Stomach smooth muscle (tissue), 2 donors: ENCODE data around the gene MAGIX.
A peak's percentile ranks its signal among the peaks of the same experiment; 100 is the strongest.

Experiments used
- H3K27ac ChIP-seq: one replicate; pipeline ENCODE4 v1.7.0; 2013; ENCODE audit warnings: mild to moderate bottlenecking, low read length, inconsistent platforms
- H3K27me3 ChIP-seq, 2 donors: one replicate each; pipeline ENCODE4 v1.7.0; 2013; ENCODE audit warnings: low read length in 2 of 2; ENCODE audit not compliant: insufficient read depth in 2 of 2, control insufficient read depth in 1 of 2
- H3K36me3 ChIP-seq, 2 donors: one replicate each; pipeline ENCODE4 v1.7.0; 2013; ENCODE audit warnings: low read length in 2 of 2; ENCODE audit not compliant: control insufficient read depth in 2 of 2, insufficient read depth in 2 of 2
- H3K4me1 ChIP-seq: one replicate; pipeline ENCODE4 v1.7.0; 2013; ENCODE audit warnings: low read length; ENCODE audit not compliant: control insufficient read depth, insufficient read depth
- H3K4me3 ChIP-seq, 2 donors: one replicate each; pipeline ENCODE4 v1.7.0; 2013; ENCODE audit warnings: low read length in 2 of 2
- H3K9ac ChIP-seq, 2 donors: one replicate each; pipeline ENCODE4 v1.7.0; 2013; ENCODE audit warnings: low read length in 2 of 2, mild to moderate bottlenecking in 1 of 2
- H3K9me3 ChIP-seq, 2 donors: one replicate each; pipeline ENCODE4 v1.7.0; 2013; ENCODE audit warnings: low read length in 2 of 2; ENCODE audit not compliant: control insufficient read depth in 2 of 2
- donor health status: healthy.
- donor health status: Pancreatic carcinoma.

The MAGIX gene

GRCh38 chrX:49183701-49184281 lies 21.2 kb downstream of the MAGIX start:
- Histone ChIP-seq H3K27ac (no peak overlapping the region), H3K4me1 (peaks cover 22% of the 10 kb centered on the region), H3K9me3 (no peaks in the 10 kb centered on the region), H3K27me3 (peaks cover 0 to 2% of the 10 kb centered on the region in 2 donors), H3K9ac (no peak overlapping the region), H3K4me3 (peak overlapping the region in 1 of 2 donors; percentile 66), H3K36me3 (peaks cover 0 to 8% of the 10 kb centered on the region in 2 donors)

GRCh38 chrX:49184294-49185281 lies 22.0 kb downstream of the MAGIX start:
- H3K36me3 ChIP-seq: peaks cover 0 to 6% of the 10 kb centered on the region in 2 donors
- peak overlapping the region in 1 of 2 donors; percentile 29 for H3K9ac ChIP-seq
- H3K27ac ChIP-seq: peak overlapping the region; percentile 24
- H3K4me1 ChIP-seq: peaks cover 22% of the 10 kb centered on the region
- no peaks in the 10 kb centered on the region for H3K9me3 ChIP-seq
- H3K27me3 ChIP-seq: peaks cover 0 to 2% of the 10 kb centered on the region in 2 donors
- peak overlapping the region; percentile 31 to 66 for H3K4me3 ChIP-seq

- peak within 1 kb of the TSS; percentile 67 to 74 for H3K9ac ChIP-seq
- H3K27ac ChIP-seq: peak within 1 kb of the TSS; percentile 66
- H3K9me3 ChIP-seq: no peaks in the 10 kb centered on the region
- peak within 1 kb of the TSS; percentile 53 to 70 for H3K4me3 ChIP-seq
- peaks cover 0 to 2% of the 10 kb centered on the region in 2 donors for H3K27me3 ChIP-seq
- H3K36me3 ChIP-seq: peaks cover 0 to 6% of the 10 kb centered on the region in 2 donors
- H3K4me1 ChIP-seq: peaks cover 22% of the 10 kb centered on the region
Observed at GRCh38 chrX:49186125-49187027, 23.8 kb downstream of the MAGIX start, which contains the start of gene PRICKLE3. Gene PRICKLE3 (minus strand): TSS chrX:49186373. CDS start chrX:49186297, 76 bp downstream.

GRCh38 chrX:49187028-49187394 lies 24.5 kb downstream of the MAGIX start:
- H3K27ac ChIP-seq: no peak overlapping the region
- no peaks in the 10 kb centered on the region for H3K9me3 ChIP-seq
- no peak overlapping the region for H3K9ac ChIP-seq
- peaks cover 0 to 6% of the 10 kb centered on the region in 2 donors for H3K36me3 ChIP-seq
- peaks cover 22% of the 10 kb centered on the region for H3K4me1 ChIP-seq
- H3K27me3 ChIP-seq: peaks cover 0 to 2% of the 10 kb centered on the region in 2 donors
- no peak overlapping the region for H3K4me3 ChIP-seq

GRCh38 chrX:49187526-49187925 lies 25.0 kb downstream of the MAGIX start:
- peaks cover 22% of the 10 kb centered on the region for H3K4me1 ChIP-seq
- H3K9ac ChIP-seq: no peak overlapping the region
- no peak overlapping the region for H3K4me3 ChIP-seq
- H3K9me3 ChIP-seq: peaks cover 0 to under 1% of the 10 kb centered on the region in 2 donors
- H3K27me3 ChIP-seq: peaks cover 0 to 2% of the 10 kb centered on the region in 2 donors
- H3K36me3 ChIP-seq: peaks cover 0 to 2% of the 10 kb centered on the region in 2 donors
- no peak overlapping the region for H3K27ac ChIP-seq

GRCh38 chrX:49188468-49189076 lies 26.0 kb downstream of the MAGIX start:
- Histone ChIP-seq H3K9me3 (peaks cover 0 to 4% of the 10 kb centered on the region in 2 donors), H3K36me3 (no peaks in the 10 kb centered on the region), H3K9ac (no peak overlapping the region), H3K4me1 (peaks cover 21% of the 10 kb centered on the region), H3K4me3 (no peak overlapping the region), H3K27me3 (peaks cover 0 to 4% of the 10 kb centered on the region in 2 donors), H3K27ac (no peak overlapping the region)

- no peak overlapping the region for H3K4me3 ChIP-seq
- H3K27ac ChIP-seq: no peak overlapping the region
- peaks cover 14% of the 10 kb centered on the region for H3K4me1 ChIP-seq
Observed at GRCh38 chrX:49189606-49190005, 27.0 kb downstream of the MAGIX start.

GRCh38 chrX:49190821-49191573 lies 28.4 kb downstream of the MAGIX start:
- H3K27ac ChIP-seq: peak overlapping the region; percentile 79
- peaks cover 0 to 6% of the 10 kb centered on the region in 2 donors for H3K27me3 ChIP-seq
- H3K36me3 ChIP-seq: no peaks in the 10 kb centered on the region
- H3K9me3 ChIP-seq: peaks cover 0 to 4% of the 10 kb centered on the region in 2 donors
- peak overlapping the region; percentile 57 to 74 for H3K9ac ChIP-seq
- peaks cover 3% of the 10 kb centered on the region for H3K4me1 ChIP-seq
- H3K4me3 ChIP-seq: peak overlapping the region; percentile 79

More at GRCh38 chrX:49189606-49190005, 27.0 kb downstream of the MAGIX start:
- H3K9ac ChIP-seq: no peak overlapping the region
- peaks cover 0 to 4% of the 10 kb centered on the region in 2 donors for H3K27me3 ChIP-seq
- no peaks in the 10 kb centered on the region for H3K36me3 ChIP-seq
- peaks cover 0 to 4% of the 10 kb centered on the region in 2 donors for H3K9me3 ChIP-seq

GRCh38 chrX:49191574-49192011 lies 29.0 kb downstream of the MAGIX start:
- Histone ChIP-seq H3K27me3 (peaks cover 0 to 6% of the 10 kb centered on the region in 2 donors), H3K9me3 (peaks cover 0 to 4% of the 10 kb centered on the region in 2 donors), H3K36me3 (no peaks in the 10 kb centered on the region), H3K4me3 (peak overlapping the region; percentile 79), H3K27ac (peak overlapping the region; percentile 79), H3K4me1 (no peaks in the 10 kb centered on the region), H3K9ac (peak overlapping the region; percentile 57 to 74)
